ENCODE results near the gene AK4.
"Not testable (repeated sequence)": the region's sequence is repeated elsewhere in the genome, so short reads cannot be mapped to it uniquely, and the experiment has no call there.

Gene AK4

DNA sequence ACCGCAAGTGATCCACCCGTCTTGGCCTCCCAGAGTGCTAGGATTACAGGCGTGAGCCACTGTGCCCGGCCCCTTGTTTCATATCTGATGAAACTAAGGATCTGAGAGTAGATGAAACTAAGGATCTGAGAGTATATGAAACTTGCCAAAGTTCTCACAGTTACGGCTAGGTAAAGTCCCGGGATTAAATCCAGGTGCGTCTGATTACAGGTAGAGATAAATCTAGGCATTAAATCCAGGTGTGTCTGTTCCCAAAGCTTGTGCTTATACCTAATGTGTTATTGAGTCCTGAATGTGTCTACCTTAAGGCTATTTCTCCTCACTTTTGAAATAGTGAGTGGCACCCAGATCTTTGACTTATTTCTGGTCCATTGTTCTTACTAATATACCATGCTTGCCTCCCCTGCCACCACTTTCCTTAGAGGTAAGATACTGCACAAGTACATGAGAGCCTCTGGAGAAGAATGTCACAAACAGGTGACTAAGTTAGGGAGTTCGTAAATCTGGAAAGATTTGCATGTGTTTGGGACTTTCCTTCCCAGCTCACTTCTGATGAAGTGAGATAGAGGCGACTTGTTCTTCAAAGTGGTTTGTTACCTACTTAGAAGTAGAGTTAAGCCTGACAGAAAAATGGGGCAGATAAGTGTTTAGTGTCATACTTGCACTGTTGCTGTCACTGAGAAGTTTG, 66.5 kb downstream of the AK4 start:
- DNase-seq (ENCODE audit: low read depth): no peak

DNA sequence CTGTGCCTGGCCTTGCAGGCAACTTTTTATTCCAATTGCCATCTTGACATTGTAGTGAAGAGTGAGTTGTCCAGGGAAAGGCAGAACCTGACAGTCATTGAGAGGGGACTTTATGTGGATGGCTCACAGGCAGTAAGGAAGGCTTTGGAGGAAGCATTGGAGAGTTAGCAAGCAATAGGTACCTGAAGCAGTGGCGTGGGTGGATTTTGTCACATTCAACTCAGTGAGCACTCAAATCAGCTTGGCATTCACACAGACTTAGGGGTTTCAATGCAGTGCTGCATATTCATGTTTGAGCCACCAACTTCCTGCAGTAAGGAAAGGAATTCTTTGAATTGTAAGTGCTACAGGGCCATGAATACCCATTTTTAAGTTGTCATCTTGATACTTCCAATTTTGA, 69.0 kb downstream of the AK4 start:
- no peak for DNase-seq (ENCODE audit: low read depth)

- no peak for DNase-seq (ENCODE audit: low read depth)
Observed at GRCh38 chr1:65221638-65222339, 73.8 kb downstream of the AK4 start.

- no peak for DNase-seq (ENCODE audit: low read depth)
Observed at GRCh38 chr1:65222340-65222940, 74.4 kb downstream of the AK4 start.

DNA sequence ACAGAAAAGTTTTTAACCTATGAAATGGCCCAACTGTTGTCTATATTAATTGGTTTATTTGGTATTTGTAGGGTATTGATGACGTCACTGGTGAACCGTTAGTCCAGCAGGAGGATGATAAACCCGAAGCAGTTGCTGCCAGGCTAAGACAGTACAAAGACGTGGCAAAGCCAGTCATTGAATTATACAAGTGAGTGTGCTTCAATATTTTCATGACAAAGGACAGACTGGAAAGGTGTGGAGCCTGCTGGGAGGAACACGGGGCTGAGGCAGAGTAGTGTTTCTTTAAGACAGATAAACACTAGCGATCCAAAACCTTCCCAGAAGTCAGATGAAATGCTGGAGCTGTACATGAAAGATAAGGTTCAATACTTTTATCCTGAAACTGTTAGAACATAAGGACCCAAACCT, 76.7 kb downstream of the AK4 start:
- no peak for DNase-seq (ENCODE audit: low read depth)

DNA sequence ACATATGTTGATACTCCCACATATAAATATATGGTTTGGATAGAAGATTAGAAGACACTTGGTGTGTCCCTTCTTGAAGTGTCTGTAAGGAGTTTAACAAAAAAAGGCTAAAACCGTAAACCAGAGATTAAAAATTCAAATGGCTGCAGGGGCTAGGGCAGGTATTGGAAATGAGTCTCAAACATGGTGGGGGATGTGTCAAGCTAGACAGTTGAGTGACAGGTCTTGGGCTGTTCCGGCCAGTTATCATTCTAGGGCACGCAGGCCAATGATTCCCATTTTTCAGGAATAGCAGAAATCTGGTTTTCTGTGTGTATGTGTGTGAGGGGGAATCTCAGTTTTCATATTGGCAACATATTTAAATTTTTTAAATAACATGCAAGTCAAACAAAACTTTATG, 77.2 kb downstream of the AK4 start:
- no peak for DNase-seq (ENCODE audit: low read depth)

DNA sequence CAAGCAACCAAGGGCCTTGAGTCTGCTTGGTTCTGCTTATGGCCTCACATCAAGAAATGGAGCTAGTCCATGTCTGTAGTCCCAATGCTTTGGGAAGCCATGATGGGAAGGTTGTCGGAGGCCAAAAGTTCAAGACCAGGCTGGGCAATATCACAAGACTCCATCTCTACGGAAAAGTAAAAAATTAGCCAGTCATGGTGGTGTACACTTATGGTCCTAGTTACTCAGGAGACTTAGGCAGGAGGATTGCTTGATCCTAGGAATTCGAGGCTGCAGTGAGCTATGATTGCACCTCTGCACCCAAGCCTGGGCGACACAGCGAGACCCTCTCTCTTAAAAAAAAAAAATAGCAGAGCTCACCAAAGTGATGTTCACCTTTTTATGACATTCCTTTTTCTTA, 81.2 kb downstream of the AK4 start:
- DNase-seq (ENCODE audit: low read depth): no peak

- no peak for DNase-seq (ENCODE audit: low read depth)
Observed at GRCh38 chr1:65229754-65230339, 81.8 kb downstream of the AK4 start.

DNA sequence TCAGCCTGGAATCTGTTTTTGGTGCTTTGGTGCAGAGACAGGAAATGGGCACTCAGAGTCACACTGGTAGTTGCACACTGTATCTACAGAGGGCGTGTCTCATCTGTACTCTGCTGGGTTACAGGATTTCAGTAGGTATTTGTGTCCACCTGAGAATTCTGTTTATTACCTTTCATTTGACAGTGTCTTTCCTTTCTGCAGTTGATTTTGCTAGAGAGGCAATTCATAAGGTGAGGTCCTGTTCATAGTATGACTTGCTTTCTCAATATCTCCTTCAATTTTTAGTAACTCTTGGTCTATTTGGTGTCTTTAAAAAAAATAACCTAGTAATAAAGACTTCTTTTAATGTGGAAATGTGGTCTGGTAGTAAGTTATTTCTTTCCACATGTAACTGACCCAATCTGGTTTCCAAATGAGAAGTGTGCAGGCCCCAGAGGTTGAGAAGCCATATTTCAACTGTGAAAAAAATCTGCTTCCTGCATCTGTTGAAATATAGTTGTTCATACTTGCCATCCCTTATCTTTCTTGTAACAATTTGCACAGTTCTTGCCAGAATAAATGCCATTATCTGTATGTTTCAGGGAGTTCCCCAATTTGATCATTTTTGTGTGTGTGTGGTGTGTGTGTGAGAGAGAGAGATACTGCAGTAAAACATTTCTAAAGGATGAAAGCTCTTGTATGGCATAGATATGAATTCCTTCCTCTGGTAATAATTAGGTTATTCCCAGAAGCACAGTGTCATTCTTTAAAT, 82.9 kb downstream of the AK4 start:
- no peak for DNase-seq (ENCODE audit: low read depth)

DNA sequence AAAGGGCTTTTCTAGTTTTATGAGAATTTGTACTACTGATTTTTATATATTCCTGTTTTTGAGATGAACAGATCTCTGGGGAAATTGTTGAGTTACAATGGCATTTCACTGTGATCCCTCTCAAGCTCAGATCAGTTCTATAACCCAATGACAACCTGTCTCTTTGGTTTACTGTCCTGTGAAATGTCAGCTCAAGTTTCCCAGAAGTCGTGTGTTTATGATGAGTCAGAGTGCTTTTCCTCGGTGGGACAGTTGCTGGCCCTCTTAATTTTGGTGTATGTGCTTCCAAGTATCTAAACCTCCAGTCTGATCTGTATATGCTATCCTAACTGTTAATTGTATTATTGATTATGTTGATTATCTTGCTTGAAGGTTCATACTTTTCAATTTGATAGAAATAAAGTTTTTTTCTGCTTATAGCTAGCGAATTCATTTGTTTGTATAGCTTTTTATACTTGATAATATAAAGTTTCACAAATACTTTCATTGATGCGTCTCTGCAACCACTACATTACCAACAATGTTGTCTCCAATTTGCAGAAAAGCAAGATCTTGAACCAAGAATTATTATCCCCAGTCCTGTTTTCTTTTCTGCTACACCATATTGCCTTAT, 83.8 kb downstream of the AK4 start:
- no peak for DNase-seq (ENCODE audit: low read depth)

DNA sequence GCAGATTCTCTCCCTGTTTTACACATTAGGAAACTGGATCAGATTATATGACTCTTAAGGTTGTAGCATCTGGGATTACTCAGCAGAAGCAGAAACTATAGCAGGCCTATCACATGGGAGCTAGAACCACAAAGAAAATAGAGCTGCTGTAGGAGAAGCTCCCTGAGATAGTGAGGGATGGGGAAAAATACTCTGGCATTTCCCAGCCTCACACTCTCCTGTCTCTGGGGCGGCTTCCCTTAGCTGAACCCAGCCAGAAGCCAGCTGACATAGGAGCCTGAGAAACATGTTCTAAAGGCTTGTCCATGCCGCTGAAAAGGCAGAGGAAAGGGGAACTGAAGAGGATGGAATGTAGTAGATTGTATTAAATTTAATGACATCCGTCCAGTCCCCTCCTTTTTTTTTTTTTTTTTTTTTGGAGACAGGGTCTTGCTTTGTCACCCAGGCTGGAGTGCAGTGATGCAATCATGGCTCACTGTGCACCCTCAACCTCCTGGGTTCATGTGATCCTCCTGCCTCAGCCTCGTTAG, 84.5 kb downstream of the AK4 start:
- DNase-seq (ENCODE audit: low read depth): no peak

DNA sequence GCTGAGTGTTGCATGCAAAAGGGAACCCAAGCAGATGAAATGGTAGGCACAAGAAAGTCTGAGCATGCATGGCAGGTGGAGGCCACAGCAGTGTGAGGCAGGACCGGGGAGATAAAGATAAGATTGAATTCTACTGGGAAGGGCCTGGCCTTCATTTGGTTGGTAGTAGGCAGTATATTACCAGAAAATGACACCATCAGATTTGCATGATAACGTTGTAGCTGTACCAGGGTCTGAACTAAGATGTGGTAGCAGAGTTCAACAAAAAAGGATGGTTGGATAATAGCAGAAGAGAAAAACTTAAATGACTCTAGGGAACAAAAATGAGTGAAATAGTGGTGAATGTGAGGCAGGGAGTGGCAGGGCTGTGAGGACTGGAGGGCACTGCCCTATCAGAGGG, 85.8 kb downstream of the AK4 start:
- no peak for DNase-seq (ENCODE audit: low read depth)

GRCh38 chr1:65235867-65236805, 88.1 kb downstream of the AK4 start:
- DNase-seq (ENCODE audit: low read depth): no peak

DNA sequence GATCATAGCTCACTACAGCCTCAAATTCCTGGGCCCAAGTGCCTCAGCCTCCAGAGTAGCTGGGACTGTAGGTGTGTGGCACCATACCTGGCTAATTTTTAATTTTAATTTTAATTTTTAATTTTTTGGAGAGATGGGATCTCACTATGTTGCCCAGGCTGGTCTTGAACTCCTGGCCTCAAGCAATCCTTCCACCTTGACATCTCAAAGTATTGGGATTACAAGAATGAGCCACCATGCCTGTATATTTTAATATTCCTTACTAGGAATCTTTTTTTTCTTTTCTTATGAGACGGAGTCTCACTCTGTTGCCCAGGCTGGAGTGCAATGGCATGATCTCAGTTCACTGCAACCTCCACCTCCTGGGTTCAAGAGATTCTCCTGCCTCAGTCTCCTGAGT, 89.1 kb downstream of the AK4 start:
- DNase-seq (ENCODE audit: low read depth): not testable (repeated sequence)

DNA sequence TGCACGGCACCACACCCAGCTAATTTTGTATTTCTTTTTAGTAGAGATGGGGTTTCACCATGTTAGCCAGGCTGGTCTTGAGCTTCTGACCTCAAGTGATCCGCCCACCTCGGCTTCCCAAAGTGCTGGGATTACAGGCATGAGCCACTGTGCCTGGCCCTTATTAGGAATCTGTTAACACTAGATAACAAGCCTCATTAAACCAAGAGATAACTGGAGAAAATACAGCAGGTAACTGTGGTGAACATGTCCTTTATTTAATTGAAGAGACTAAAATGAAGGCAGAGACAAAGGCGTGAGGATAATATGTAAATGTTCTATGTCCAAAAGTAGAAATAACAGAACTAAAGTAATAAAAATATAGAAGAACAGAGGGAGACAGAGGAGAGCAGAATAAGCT, 89.5 kb downstream of the AK4 start:
- no peak for DNase-seq (ENCODE audit: low read depth)

- DNase-seq (ENCODE audit: low read depth): no peak
Observed at GRCh38 chr1:65238010-65238409, 90.0 kb downstream of the AK4 start.

- DNase-seq (ENCODE audit: low read depth): no peak
Observed at GRCh38 chr1:65243491-65243890, 95.5 kb downstream of the AK4 start.

- DNase-seq (ENCODE audit: low read depth): no peak
Observed at GRCh38 chr1:65245295-65245694, 97.3 kb downstream of the AK4 start.

DNA sequence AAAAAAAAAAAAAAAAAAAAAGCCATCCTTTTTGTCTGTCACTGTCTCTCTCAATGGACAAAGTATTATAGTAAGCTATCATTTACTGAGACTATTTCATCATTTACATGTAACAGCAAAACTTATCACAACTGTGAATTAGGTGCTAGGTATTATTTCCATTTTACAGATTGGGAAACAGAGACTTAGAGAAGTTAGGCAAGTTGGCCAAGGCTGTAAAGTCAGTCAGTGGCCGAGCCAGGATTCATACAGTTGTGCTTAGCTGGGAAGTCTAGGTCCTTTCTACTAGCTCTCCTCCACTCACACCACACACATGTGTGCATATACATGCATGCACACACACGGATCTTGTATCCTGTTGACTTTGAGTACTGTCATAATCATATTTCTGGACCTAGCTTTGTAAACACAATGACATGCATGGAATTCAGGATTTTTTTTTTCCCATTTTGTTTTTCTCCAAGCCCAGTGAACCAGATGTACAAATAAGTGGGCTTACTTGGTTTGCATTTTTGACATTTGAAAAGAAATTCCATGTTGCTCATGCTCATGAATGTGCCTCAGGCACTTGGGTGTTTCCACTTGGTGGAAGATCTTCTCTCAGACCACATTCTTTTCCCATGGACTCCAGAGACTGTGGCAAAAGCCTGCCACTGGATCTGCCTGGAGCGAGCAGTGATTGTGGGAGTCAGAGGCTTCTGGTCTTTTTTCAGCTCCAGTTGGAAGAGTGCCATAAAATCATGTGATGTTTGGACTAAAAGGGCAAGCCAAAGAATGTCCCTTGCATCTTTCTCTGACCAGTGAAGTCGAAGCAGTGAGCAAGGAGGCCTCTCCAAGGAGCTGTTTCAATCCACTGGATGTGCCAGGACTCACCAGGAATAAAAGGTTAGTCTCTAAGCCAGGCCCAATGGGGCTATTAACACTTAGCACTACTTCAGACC, 99.7 kb downstream of the AK4 start:
- DNase-seq (ENCODE audit: low read depth): no peak
